K562 (cell line): ENCODE measurements around the gene VARS1. TPM values are rescaled to one million over a fixed set of nuclear protein-coding genes. Genes with fewer than 3 reads are reported as not detected.
A peak's percentile ranks its signal among the peaks of the same experiment; 100 is the strongest.

Experiments
- CLOCK ChIP-seq: fragments of 250-450 bp; sonication (Bioruptor Pico); IDR thresholded peaks from 2 replicates; pipeline ENCODE4 v1.4.0; 2020; ENCODE audit warnings: mild to moderate bottlenecking, moderate library complexity, borderline replicate concordance
- FOS ChIP-seq: IDR thresholded peaks from 3 replicates; pipeline ENCODE4 v1.6.1; 2011; ENCODE audit not compliant: insufficient read length; ENCODE audit errors: extremely low read depth
- MED1 ChIP-seq: sonication (generic); formaldehyde crosslinking; IDR thresholded peaks from 2 replicates; pipeline ENCODE4 v1.8.1; 2023; ENCODE audit warnings: missing genetic modification reagents, borderline replicate concordance
- NFE2 ChIP-seq: IDR thresholded peaks from 2 replicates; pipeline ENCODE4 v1.6.1; 2014; ENCODE audit warnings: antibody characterized with exemption, low read depth
- PREB ChIP-seq: sonication (generic); formaldehyde crosslinking; IDR thresholded peaks from 2 replicates; pipeline ENCODE4 v1.8.1; 2023; ENCODE audit warnings: mild to moderate bottlenecking, missing genetic modification reagents
- REST ChIP-seq, 2 experiments: fragments of 450-650 bp; formaldehyde crosslinking in 1 of 2; IDR thresholded peaks; 2 replicates each; pipeline versions ENCODE4 v1.4.0 to v1.6.1; 2014 to 2020; ENCODE audit warnings: mild to moderate bottlenecking in 2 of 2, borderline replicate concordance in 1 of 2, low read depth in 1 of 2
- TEAD4 ChIP-seq, 2 experiments: sonication (generic) in 1 of 2; formaldehyde crosslinking in 1 of 2; IDR thresholded peaks; 2 replicates each; pipeline versions ENCODE4 v1.6.1 to v1.8.0; 2012 to 2022; ENCODE audit warnings: borderline replicate concordance in 1 of 2, inconsistent platforms in 1 of 2, low read length in 1 of 2, mild to moderate bottlenecking in 1 of 2, missing genetic modification reagents in 1 of 2
- ZNF324 ChIP-seq: fragments of 250-450 bp; sonication (Bioruptor Pico); IDR thresholded peaks from 2 replicates; pipeline ENCODE4 v1.4.0; 2020; ENCODE audit warnings: mild to moderate bottlenecking
- ZNF586 ChIP-seq: fragments of 450-650 bp; formaldehyde crosslinking; conservative IDR thresholded peaks from 2 replicates; pipeline ENCODE4 v1.4.0; 2020; ENCODE audit warnings: mild to moderate bottlenecking, moderate library complexity
- polyA plus RNA-seq, 8 experiments: library from polyadenylated mRNA; depleted of rRNA in 4 of 8; stranded (reverse) in 5 of 8; unstranded in 3 of 8; fragments of >200 nt; fragmentation: Nextera tagmentation in 2 of 8; fragmentation: Illumina TruSeq in 1 of 8; extraction: Ambion mirVana in 2 of 8; extraction: Trizol in 1 of 8; gene quantifications; 2 replicates each; pipeline versions ENCODE4 v1.2.1 to v1.2.3, GENCODE V29; 2011 to 2014; ENCODE audit warnings: inconsistent platforms in 1 of 8, missing spikeins in 1 of 8
- total RNA-seq, 7 experiments: library from RNA; depleted of rRNA in 6 of 7; stranded (reverse); fragments of >200 nt in 6 of 7; fragmentation: Illumina TruSeq in 2 of 7; extraction: Trizol in 2 of 7; gene quantifications; 2 replicates each; pipeline versions ENCODE4 v1.2.1 to v1.2.3, GENCODE V29; 2011 to 2021; ENCODE audit warnings: low replicate concordance in 1 of 7
- TF ChIP-seq, protein P1 (sequence below): fragments of 250-450 bp; sonication (Bioruptor Pico); IDR thresholded peaks from 2 replicates; pipeline ENCODE4 v1.9.0; 2021; ENCODE audit warnings: mild to moderate bottlenecking, inconsistent platforms

Gene VARS1
- total and polyA plus RNA-seq, 9 of the 15 experiments (the other 6 are each of a cell fraction or from before 2014, with no cell fraction given), result 2.9 to 488 (median 130) TPM

DNA sequence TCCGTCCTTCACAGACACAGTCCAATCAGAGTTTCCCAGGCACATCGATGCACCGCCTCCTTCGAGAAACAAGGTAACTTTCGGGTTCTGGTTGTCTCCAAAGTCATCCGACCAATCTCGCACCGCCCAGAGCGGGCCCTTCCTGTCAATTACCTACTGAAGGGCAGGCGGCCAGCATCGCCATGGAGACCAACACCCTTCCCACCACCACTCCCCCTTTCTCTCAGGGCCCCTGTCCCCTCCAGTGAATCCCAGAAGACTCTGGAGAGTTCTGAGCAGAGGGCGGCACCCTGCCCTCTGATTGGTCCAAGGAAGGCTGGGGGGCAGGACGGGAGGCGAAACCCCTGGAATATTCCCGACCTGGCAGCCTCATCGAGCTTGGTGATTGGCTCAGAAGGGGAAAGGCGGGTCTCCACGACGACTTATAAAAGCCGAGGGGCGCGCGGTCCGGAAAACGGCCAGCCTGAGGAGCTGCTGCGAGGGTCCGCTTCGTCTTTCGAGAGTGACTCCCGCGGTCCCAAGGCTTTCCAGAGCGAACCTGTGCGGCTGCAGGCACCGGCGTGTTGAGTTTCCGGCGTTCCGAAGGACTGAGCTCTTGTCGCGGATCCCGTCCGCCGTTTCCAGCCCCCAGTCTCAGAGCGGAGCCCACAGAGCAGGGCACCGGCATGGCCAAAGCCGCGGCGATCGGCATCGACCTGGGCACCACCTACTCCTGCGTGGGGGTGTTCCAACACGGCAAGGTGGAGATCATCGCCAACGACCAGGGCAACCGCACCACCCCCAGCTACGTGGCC, 31.9 kb upstream of the VARS1 start, which contains the start of gene HSPA1B (continued):
- TF ChIP-seq PREB (peak; percentile 63; the same call in 1 of the 2 replicates), NFE2 (no peak; the same call in 1 of the 2 replicates), ZNF586 (CRISPR knock-in tag) (0 out of 2 replicates have a peak, but pooled peaks have one; percentile 55), MED1 (no peak), CLOCK (0 out of 2 replicates have a peak, but pooled peaks have one; percentile 50), REST (IDR thresholded peaks at IDR 0.05; ENCODE audit: borderline replicate concordance) (no peak), REST (CRISPR knock-in tag; IDR thresholded peaks at IDR 0.05; ENCODE audit: low read depth) (peak; percentile 90), FOS (peak; percentile 86), TEAD4 (IDR thresholded peaks at IDR 0.05; ENCODE audit: low read length) (peak; percentile 69), TEAD4 (CRISPR knock-in tag; IDR thresholded peaks at IDR 0.05; ENCODE audit: borderline replicate concordance) (0 out of 2 replicates have a peak, but pooled peaks have one; percentile 66), ZNF324 (CRISPR knock-in tag) (peak; percentile 61)
- TF ChIP-seq, protein P1, sequence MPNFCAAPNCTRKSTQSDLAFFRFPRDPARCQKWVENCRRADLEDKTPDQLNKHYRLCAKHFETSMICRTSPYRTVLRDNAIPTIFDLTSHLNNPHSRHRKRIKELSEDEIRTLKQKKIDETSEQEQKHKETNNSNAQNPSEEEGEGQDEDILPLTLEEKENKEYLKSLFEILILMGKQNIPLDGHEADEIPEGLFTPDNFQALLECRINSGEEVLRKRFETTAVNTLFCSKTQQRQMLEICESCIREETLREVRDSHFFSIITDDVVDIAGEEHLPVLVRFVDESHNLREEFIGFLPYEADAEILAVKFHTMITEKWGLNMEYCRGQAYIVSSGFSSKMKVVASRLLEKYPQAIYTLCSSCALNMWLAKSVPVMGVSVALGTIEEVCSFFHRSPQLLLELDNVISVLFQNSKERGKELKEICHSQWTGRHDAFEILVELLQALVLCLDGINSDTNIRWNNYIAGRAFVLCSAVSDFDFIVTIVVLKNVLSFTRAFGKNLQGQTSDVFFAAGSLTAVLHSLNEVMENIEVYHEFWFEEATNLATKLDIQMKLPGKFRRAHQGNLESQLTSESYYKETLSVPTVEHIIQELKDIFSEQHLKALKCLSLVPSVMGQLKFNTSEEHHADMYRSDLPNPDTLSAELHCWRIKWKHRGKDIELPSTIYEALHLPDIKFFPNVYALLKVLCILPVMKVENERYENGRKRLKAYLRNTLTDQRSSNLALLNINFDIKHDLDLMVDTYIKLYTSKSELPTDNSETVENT (CRISPR knock-in tag), result peak; percentile 98
